MM.1S (cell line): ENCODE measurements around the gene UPK1A.

Source experiments
- DNase-seq: peaks from one replicate; pipeline ENCODE4 v3.0.0-alpha.2; 2015
- H2AFZ ChIP-seq: fragments of 300-600 bp; sonication (generic); 2 replicates; pipeline ENCODE4 v1.6.0; 2016; ENCODE audit warnings: antibody characterized with exemption, low read length
- H3F3A ChIP-seq: fragments of 300-600 bp; sonication (generic); 2 replicates; pipeline ENCODE4 v1.6.1; 2016; ENCODE audit warnings: mild to moderate bottlenecking, antibody characterized with exemption, low read length, moderate library complexity, mixed read lengths; ENCODE audit not compliant: insufficient read depth
- H3K27ac ChIP-seq: fragments of 300-600 bp; sonication (generic); 2 replicates; pipeline ENCODE4 v1.5.1; 2016; ENCODE audit warnings: mild to moderate bottlenecking, low read length
- H3K27me3 ChIP-seq: fragments of 300-600 bp; sonication (generic); replicated peaks from 2 replicates; pipeline ENCODE4 v1.6.0; 2016; ENCODE audit warnings: low read length; ENCODE audit not compliant: insufficient read depth
- H3K36me3 ChIP-seq: fragments of 300-600 bp; sonication (generic); replicated peaks from 2 replicates; pipeline ENCODE4 v1.6.1; 2016; ENCODE audit warnings: mild to moderate bottlenecking, low read length, mixed read lengths; ENCODE audit not compliant: insufficient read depth
- H3K4me1 ChIP-seq: fragments of 300-600 bp; sonication (generic); 2 replicates; pipeline ENCODE4 v1.6.1; 2016; ENCODE audit warnings: low read length, mixed read lengths
- H3K4me2 ChIP-seq: fragments of 300-600 bp; sonication (generic); 2 replicates; pipeline ENCODE4 v1.6.0; 2016; ENCODE audit warnings: low read depth, low read length
- H3K4me3 ChIP-seq: fragments of 300-600 bp; sonication (generic); 2 replicates; pipeline ENCODE4 v1.5.1; 2016; ENCODE audit warnings: low read length, mixed read lengths
- H3K79me2 ChIP-seq: fragments of 300-600 bp; sonication (generic); 2 replicates; pipeline ENCODE4 v1.6.1; 2016; ENCODE audit warnings: mixed run types, low read length, mixed read lengths
- H3K9ac ChIP-seq: fragments of 300-600 bp; sonication (generic); 2 replicates; pipeline ENCODE4 v1.6.1; 2016; ENCODE audit warnings: low read length, mixed read lengths
- H3K9me2 ChIP-seq: fragments of 300-600 bp; sonication (generic); replicated peaks from 2 replicates; pipeline ENCODE4 v1.6.1; 2016; ENCODE audit warnings: mild to moderate bottlenecking, low read length, mixed read lengths; ENCODE audit not compliant: insufficient read depth
- H3K9me3 ChIP-seq: fragments of 300-600 bp; sonication (generic); replicated peaks from 2 replicates; pipeline ENCODE4 v1.6.1; 2016; ENCODE audit warnings: mild to moderate bottlenecking, low read length, mixed read lengths; ENCODE audit not compliant: insufficient read depth
- H4K20me1 ChIP-seq: fragments of 300-600 bp; sonication (generic); 2 replicates; pipeline ENCODE4 v1.6.1; 2016; ENCODE audit warnings: mild to moderate bottlenecking, low read length, moderate library complexity, mixed read lengths; ENCODE audit not compliant: insufficient read depth
- EZH2 ChIP-seq: fragments of 300-600 bp; sonication (generic); optimal IDR thresholded peaks from 2 replicates; pipeline ENCODE3; 2017; ENCODE audit warnings: low read depth, mild to moderate bottlenecking, antibody characterized with exemption, low read length, mixed read lengths
- EZH2phosphoT487 ChIP-seq: fragments of 300-600 bp; sonication (generic); IDR thresholded peaks from 2 replicates; pipeline ENCODE4 v1.6.1; 2018; ENCODE audit warnings: antibody characterized with exemption, low read length
- TF ChIP-seq, protein P1 (sequence below): fragments of 300-600 bp; sonication (generic); IDR thresholded peaks from 2 replicates; pipeline ENCODE4 v1.5.1; 2016; ENCODE audit warnings: antibody characterized with exemption, low read length, mixed read lengths

UPK1A gene

GRCh38 chr19:35669566-35669965 lies 3.2 kb downstream of the UPK1A start:
- Histone ChIP-seq H3K27me3 (peaks cover 47% of the 10 kb centered on the region), H3K4me2 (no peak overlapping the region), H3K79me2 (no peaks in the 10 kb centered on the region), H3K4me1 (no peaks in the 10 kb centered on the region), H3K9me2 (no peaks in the 10 kb centered on the region), H4K20me1 (no peaks in the 10 kb centered on the region), H3K9me3 (no peaks in the 10 kb centered on the region), H3K36me3 (no peaks in the 10 kb centered on the region), H3K4me3 (no peak overlapping the region), H3K27ac (no peak overlapping the region), H3F3A (no peaks in the 10 kb centered on the region), H2AFZ (no peak overlapping the region), H3K9ac (no peak overlapping the region)
- TF ChIP-seq EZH2phosphoT487, result no peak
- TF ChIP-seq, protein P1, sequence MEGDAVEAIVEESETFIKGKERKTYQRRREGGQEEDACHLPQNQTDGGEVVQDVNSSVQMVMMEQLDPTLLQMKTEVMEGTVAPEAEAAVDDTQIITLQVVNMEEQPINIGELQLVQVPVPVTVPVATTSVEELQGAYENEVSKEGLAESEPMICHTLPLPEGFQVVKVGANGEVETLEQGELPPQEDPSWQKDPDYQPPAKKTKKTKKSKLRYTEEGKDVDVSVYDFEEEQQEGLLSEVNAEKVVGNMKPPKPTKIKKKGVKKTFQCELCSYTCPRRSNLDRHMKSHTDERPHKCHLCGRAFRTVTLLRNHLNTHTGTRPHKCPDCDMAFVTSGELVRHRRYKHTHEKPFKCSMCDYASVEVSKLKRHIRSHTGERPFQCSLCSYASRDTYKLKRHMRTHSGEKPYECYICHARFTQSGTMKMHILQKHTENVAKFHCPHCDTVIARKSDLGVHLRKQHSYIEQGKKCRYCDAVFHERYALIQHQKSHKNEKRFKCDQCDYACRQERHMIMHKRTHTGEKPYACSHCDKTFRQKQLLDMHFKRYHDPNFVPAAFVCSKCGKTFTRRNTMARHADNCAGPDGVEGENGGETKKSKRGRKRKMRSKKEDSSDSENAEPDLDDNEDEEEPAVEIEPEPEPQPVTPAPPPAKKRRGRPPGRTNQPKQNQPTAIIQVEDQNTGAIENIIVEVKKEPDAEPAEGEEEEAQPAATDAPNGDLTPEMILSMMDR, result no peak
- no peak for TF ChIP-seq EZH2
- DNase-seq, result no peak

DNA sequence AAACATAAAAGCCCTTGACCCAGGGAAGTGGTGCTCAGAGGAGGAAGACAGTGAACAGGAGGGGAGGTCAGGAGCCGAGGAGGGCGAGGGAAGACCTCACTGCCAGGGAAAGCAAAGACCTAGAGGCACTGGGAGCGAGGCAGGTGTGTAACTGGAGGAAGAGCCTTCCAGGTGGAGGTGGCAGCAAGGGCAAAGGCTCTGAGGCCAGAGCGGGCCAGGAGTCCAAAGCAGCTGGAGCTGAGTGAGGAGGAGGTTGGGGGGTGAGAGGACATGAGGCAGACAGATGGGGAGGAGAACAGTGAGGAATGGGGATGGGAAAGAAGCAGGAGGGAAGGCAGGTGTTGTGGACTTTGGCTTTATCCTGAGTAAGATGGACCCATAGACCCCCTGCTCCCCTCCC lies 3.7 kb downstream of the UPK1A start:
- Histone ChIP-seq H3K36me3 (no peaks in the 10 kb centered on the region), H3K4me3 (no peak overlapping the region), H3K9me2 (no peaks in the 10 kb centered on the region), H3K4me1 (no peaks in the 10 kb centered on the region), H3K9me3 (no peaks in the 10 kb centered on the region), H3K27me3 (peaks cover 51% of the 10 kb centered on the region), H3K79me2 (no peaks in the 10 kb centered on the region), H2AFZ (no peak overlapping the region), H3K9ac (no peak overlapping the region), H3K27ac (no peak overlapping the region), H4K20me1 (no peaks in the 10 kb centered on the region), H3F3A (no peaks in the 10 kb centered on the region), H3K4me2 (no peak overlapping the region)
- DNase-seq, result no peak
- TF ChIP-seq EZH2phosphoT487 (no peak), EZH2 (no peak)
- TF ChIP-seq, protein P1, result no peak

- Histone ChIP-seq H3K27ac (no peak overlapping the region), H3K79me2 (no peaks in the 10 kb centered on the region), H3K9me2 (no peaks in the 10 kb centered on the region), H3K4me1 (no peaks in the 10 kb centered on the region), H3K27me3 (peaks cover 59% of the 10 kb centered on the region), H3K4me2 (no peak overlapping the region), H3K9ac (no peak overlapping the region), H4K20me1 (no peaks in the 10 kb centered on the region), H3K4me3 (no peak overlapping the region), H3K36me3 (no peaks in the 10 kb centered on the region), H3K9me3 (no peaks in the 10 kb centered on the region), H3F3A (no peaks in the 10 kb centered on the region), H2AFZ (no peak overlapping the region)
- no peak for DNase-seq
- TF ChIP-seq EZH2phosphoT487, result no peak
- TF ChIP-seq, protein P1, result no peak
- TF ChIP-seq EZH2, result no peak
These were observed 4.4 kb downstream of the UPK1A start for GRCh38 chr19:35670686-35671085.
